Chondrocyte (in vitro differentiated cells): Measurements from ENCODE around the gene SWI5. TPM values are rescaled to one million over a fixed set of nuclear protein-coding genes. Genes with fewer than 3 reads are reported as not detected.
A peak's percentile ranks its signal among the peaks of the same experiment; 100 is the strongest.

Source experiments
- DNase-seq: peaks from one replicate; pipeline ENCODE4 v3.0.0; 2021; ENCODE audit warnings: mixed read lengths, low spot score
- H3K27ac Mint-ChIP-seq: one replicate; pipeline ENCODE4 v1.8.0; 2021; ENCODE audit warnings: mild to moderate bottlenecking, moderate library complexity, mixed read lengths; ENCODE audit not compliant: unreplicated experiment
- H3K27me3 Mint-ChIP-seq: 2 replicates; pipeline ENCODE4 v1.8.0; 2021; ENCODE audit warnings: low read depth, mixed read lengths
- H3K36me3 Mint-ChIP-seq: 2 replicates; pipeline ENCODE4 v1.8.0; 2021; ENCODE audit warnings: low read depth, mixed read lengths
- H3K4me1 Mint-ChIP-seq: 2 replicates; pipeline ENCODE4 v1.8.0; 2021; ENCODE audit warnings: low read depth, mild to moderate bottlenecking, mixed read lengths
- H3K4me3 Mint-ChIP-seq: one replicate; pipeline ENCODE4 v1.8.0; 2021; ENCODE audit warnings: mild to moderate bottlenecking, moderate library complexity, mixed read lengths; ENCODE audit not compliant: unreplicated experiment
- H3K9me3 Mint-ChIP-seq: 2 replicates; pipeline ENCODE4 v1.8.0; 2021; ENCODE audit warnings: low read depth, mixed read lengths
- CTCF ChIP-seq: fragments of 200-600 bp; sonication (generic); IDR thresholded peaks from 2 replicates; pipeline ENCODE4 v1.5.0; 2021; ENCODE audit warnings: antibody characterized with exemption, mild to moderate bottlenecking, moderate library complexity
- total RNA-seq: library from RNA; stranded (reverse); gene quantifications from 3 replicates; pipeline ENCODE4 v1.2.1, GENCODE V29; 2021

SWI5 gene
- total RNA-seq, 1 donor from 2014 or later: 29.4 TPM

DNA sequence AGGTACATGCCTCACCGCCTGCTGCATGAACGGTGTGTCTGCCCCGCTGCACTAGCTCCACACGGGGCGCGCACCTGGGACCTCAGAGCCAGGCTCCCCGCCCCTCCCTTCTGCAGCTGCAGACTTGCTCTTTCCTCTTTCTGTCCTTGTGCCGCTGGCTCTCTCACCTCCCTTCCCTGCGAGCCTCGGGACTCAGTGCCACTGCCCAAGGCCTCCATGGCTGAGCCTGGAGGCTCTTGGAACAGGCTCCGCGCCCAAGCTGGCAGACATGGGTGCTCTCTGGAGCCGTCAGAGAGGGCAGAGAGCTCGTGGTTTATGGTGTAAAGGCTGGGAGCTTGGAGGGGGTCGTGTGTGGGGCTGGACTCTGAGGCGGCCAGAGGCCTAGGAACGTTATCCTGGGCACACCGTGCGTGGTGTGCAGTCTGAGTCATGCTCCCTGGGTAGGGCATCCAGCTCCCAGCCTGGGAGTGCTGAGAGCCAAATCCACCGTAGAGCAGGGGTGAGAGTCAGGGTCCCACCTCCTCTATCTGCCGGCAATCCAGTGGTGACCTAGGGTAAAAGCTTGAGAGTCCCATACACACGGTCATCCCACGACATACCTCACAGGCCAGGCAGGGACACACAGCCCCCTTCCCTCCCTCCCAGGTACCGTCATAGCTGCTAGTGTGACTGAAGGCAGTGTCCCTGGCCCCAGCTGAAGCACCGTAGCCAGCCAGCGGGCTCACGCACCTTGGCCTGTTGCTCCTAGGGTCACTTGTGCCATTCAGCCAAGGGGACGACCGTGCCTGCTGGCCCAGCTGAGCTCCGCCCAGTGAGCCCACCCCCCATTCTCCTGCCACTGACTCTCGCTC, 22.7 kb upstream of the SWI5 start:
- DNase-seq: no peak
- H3K27ac Mint-ChIP-seq: peak overlapping the region; percentile 63

DNA sequence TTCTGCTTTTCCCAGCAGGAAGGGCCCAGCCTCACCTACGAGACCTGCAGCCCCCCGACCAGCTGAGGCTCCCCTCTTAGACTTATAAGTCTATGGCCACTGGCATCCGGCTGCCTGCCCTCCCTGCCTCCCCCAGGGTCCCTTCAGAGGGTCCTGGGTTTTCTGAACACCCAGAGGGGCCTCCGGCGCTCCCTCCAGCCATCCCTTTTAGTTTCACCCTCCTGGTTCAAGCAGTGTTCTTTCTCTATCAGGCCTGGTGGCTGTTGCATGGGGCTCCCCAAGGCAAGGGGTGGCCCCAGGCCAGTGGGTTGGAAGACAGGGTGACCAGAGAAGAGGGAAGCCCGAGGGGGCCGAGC, 22.1 kb upstream of the SWI5 start:
- Mint-ChIP-seq H3K9me3 (no peaks in the 10 kb centered on the region), H3K4me3 (no peak overlapping the region), H3K27ac (peak overlapping the region; percentile 63), H3K36me3 (peaks cover 15% of the 10 kb centered on the region), H3K27me3 (no peaks in the 10 kb centered on the region), H3K4me1 (peaks cover 10% of the 10 kb centered on the region)
- TF ChIP-seq CTCF: no peak
- DNase-seq: no peak

More for the DNA sequence above, 22.7 kb upstream of the SWI5 start:
- H3K27me3 Mint-ChIP-seq: no peaks in the 10 kb centered on the region
- no peak overlapping the region for H3K4me3 Mint-ChIP-seq
- peaks cover 10% of the 10 kb centered on the region for H3K4me1 Mint-ChIP-seq
- H3K9me3 Mint-ChIP-seq: no peaks in the 10 kb centered on the region
- H3K36me3 Mint-ChIP-seq: peaks cover 14% of the 10 kb centered on the region
- no peak for TF ChIP-seq CTCF

DNA sequence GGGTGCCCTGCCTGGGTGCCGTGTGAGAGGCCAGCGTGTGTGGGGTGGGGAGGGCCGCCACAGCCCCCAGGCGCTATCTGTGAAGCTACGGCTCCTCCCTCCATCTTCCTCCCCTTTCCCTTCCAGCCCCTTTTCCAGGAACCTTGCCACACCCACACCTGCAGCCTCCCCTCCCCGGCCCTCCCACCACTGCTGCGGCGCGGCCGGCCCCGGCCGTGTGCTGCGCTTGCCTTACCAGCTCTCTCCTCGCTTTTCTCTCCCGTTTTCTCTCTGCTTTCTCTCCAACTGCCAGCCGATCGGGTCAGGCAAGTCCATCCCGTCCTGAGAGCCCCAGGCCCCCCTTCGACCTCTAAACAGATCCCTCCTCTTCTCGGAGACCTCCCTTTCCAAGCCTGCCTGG, 21.7 kb upstream of the SWI5 start:
- no peaks in the 10 kb centered on the region for H3K27me3 Mint-ChIP-seq
- TF ChIP-seq CTCF: no peak
- H3K9me3 Mint-ChIP-seq: no peaks in the 10 kb centered on the region
- H3K27ac Mint-ChIP-seq: no peak overlapping the region
- H3K36me3 Mint-ChIP-seq: peaks cover 18% of the 10 kb centered on the region
- H3K4me3 Mint-ChIP-seq: no peak overlapping the region
- peaks cover 10% of the 10 kb centered on the region for H3K4me1 Mint-ChIP-seq
- DNase-seq: no peak

- no peaks in the 10 kb centered on the region for H3K9me3 Mint-ChIP-seq
- H3K27ac Mint-ChIP-seq: peak overlapping the region; percentile 54
- H3K4me1 Mint-ChIP-seq: peaks cover 10% of the 10 kb centered on the region
- H3K27me3 Mint-ChIP-seq: no peaks in the 10 kb centered on the region
- peak; percentile 89 for TF ChIP-seq CTCF
- no peak overlapping the region for H3K4me3 Mint-ChIP-seq
- H3K36me3 Mint-ChIP-seq: peaks cover 21% of the 10 kb centered on the region
- DNase-seq: no peak
These were observed 21.0 kb upstream of the SWI5 start for GRCh38 chr9:128254855-128255759.

DNA sequence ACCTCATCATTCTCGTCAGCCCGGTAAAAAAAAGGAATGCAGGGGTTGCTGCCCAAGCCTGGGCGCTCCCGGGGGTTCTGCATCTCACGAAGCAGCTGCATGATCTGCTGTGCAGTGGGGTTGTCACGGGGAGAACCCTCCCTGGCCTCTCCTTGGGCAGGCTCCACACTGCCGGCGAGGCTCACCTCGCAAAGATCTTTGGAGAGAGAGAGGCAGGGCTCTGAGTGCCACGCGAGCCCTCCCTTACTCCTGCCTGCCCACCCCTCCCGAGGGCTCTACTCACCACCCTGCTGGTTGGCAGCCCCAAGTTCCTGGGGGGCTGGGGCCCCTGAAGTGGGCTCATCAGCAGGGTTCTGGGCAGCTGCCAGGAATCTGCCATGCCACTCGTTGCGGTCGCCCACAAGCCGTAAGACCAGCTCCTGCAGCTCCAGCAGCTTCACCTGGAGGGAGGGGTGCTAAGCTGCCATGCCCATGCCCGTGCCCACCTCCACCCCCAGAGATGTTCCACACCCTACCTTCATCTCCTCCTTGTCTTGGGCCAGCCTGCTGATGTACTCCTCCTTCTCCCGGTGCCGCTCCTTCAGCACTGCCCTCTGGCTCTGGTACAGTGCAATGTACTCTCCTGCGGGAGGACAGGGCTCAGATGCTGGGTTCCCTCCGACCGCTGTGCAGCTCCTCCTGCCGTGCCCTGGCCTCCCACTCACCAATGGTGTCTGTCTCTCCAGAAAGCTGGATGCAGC, 18.8 kb upstream of the SWI5 start:
- Mint-ChIP-seq H3K4me1 (peaks cover 7% of the 10 kb centered on the region), H3K36me3 (peaks cover 31% of the 10 kb centered on the region), H3K27ac (no peak overlapping the region), H3K9me3 (no peaks in the 10 kb centered on the region), H3K27me3 (no peaks in the 10 kb centered on the region), H3K4me3 (no peak overlapping the region)
- DNase-seq: no peak
- TF ChIP-seq CTCF: no peak
